DOHH2 (cell line): ENCODE measurements around the gene ITGA4.

Experiments used
- H3F3A ChIP-seq: fragments of 200-600 bp; sonication (generic), shearing (Covaris generic); 2 replicates; pipeline ENCODE4 v1.6.0; 2016; ENCODE audit warnings: antibody characterized with exemption, mild to moderate bottlenecking; ENCODE audit not compliant: control insufficient read depth, insufficient read depth
- H3K27ac ChIP-seq: fragments of 200-600 bp; sonication (generic); 2 replicates; pipeline ENCODE4 v1.5.1; 2014; ENCODE audit warnings: low read depth, mild to moderate bottlenecking, low read length, moderate library complexity
- H3K27me3 ChIP-seq: fragments of 200-600 bp; sonication (generic); 2 replicates; pipeline ENCODE4 v1.6.1; 2014; ENCODE audit warnings: mild to moderate bottlenecking, low read length, mixed read lengths; ENCODE audit not compliant: control insufficient read depth
- H3K36me3 ChIP-seq: fragments of 200-600 bp; sonication (generic); 2 replicates; pipeline ENCODE4 v1.6.1; 2014; ENCODE audit warnings: mild to moderate bottlenecking, low read length, moderate library complexity, mixed read lengths; ENCODE audit not compliant: control insufficient read depth
- H3K4me1 ChIP-seq: fragments of 200-600 bp; sonication (generic); 2 replicates; pipeline ENCODE4 v1.6.1; 2014; ENCODE audit warnings: mild to moderate bottlenecking, low read length, mixed read lengths; ENCODE audit not compliant: control insufficient read depth
- H3K4me2 ChIP-seq: fragments of 200-600 bp; sonication (generic); 2 replicates; pipeline ENCODE4 v1.6.0; 2014; ENCODE audit warnings: mild to moderate bottlenecking, low read length, moderate library complexity
- H3K4me3 ChIP-seq: fragments of 200-600 bp; sonication (generic); 2 replicates; pipeline ENCODE4 v1.5.1; 2014; ENCODE audit warnings: mild to moderate bottlenecking, low read length, mixed read lengths
- H3K79me2 ChIP-seq: fragments of 200-600 bp; sonication (generic); 2 replicates; pipeline ENCODE4 v1.6.1; 2014; ENCODE audit warnings: mild to moderate bottlenecking, low read length, mixed read lengths; ENCODE audit not compliant: control insufficient read depth
- H3K9me2 ChIP-seq: fragments of 200-600 bp; sonication (generic); replicated peaks from 2 replicates; pipeline ENCODE4 v1.6.1; 2014; ENCODE audit warnings: mild to moderate bottlenecking, low read length, mixed read lengths; ENCODE audit not compliant: control insufficient read depth
- H3K9me3 ChIP-seq: fragments of 200-600 bp; sonication (generic); 2 replicates; pipeline ENCODE4 v1.6.1; 2014; ENCODE audit warnings: antibody characterized with exemption, low read length, mixed read lengths; ENCODE audit not compliant: control insufficient read depth, insufficient read depth
- H4K20me1 ChIP-seq: fragments of 200-600 bp; sonication (generic); 2 replicates; pipeline ENCODE4 v1.6.0; 2014; ENCODE audit warnings: low read depth, mild to moderate bottlenecking, antibody characterized with exemption, low read length, moderate library complexity; ENCODE audit not compliant: control insufficient read depth, insufficient read depth
- EZH2phosphoT487 ChIP-seq: fragments of 200-600 bp; sonication (generic); IDR thresholded peaks from 2 replicates; pipeline ENCODE4 v1.6.1; 2017; ENCODE audit warnings: borderline replicate concordance, mild to moderate bottlenecking, antibody characterized with exemption, low read length, moderate library complexity, mixed read lengths
- TF ChIP-seq, protein P1 (sequence below): fragments of 200-600 bp; sonication (generic); IDR thresholded peaks from one replicate; pipeline ENCODE4 v1.5.1; 2014; ENCODE audit warnings: antibody characterized with exemption, mild to moderate bottlenecking, low read depth, low read length; ENCODE audit not compliant: poor library complexity, severe bottlenecking

The ITGA4 gene

DNA sequence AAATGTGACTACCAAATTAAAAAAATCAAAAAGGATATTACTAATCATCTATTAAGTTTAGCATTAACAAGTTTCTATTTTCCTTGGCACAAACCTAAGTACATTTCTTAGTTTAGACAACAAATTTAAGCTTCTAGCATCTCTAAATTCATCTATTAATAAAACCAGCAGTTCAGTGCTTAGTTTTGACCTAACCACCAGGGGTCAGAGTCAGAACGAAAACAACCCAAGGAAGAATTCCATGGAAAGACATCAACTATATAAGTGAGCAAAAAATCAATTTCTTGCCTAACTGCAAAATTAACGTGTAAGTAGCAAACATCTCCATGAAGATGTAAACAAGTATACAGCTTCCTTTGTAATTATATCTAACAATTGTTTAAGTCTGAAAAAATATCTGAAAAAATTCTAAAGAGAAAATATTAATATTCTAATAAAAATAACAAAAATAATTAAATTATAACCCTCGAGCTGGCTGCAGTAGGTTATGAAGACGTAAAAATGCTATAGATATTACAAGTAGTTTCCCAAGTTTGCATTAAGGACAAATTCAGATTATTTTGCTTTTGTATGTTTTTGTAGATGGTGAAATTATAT lies 116.1 kb downstream of the ITGA4 start:
- H3F3A ChIP-seq, result no peaks in the 10 kb centered on the region
- TF ChIP-seq, protein P1, sequence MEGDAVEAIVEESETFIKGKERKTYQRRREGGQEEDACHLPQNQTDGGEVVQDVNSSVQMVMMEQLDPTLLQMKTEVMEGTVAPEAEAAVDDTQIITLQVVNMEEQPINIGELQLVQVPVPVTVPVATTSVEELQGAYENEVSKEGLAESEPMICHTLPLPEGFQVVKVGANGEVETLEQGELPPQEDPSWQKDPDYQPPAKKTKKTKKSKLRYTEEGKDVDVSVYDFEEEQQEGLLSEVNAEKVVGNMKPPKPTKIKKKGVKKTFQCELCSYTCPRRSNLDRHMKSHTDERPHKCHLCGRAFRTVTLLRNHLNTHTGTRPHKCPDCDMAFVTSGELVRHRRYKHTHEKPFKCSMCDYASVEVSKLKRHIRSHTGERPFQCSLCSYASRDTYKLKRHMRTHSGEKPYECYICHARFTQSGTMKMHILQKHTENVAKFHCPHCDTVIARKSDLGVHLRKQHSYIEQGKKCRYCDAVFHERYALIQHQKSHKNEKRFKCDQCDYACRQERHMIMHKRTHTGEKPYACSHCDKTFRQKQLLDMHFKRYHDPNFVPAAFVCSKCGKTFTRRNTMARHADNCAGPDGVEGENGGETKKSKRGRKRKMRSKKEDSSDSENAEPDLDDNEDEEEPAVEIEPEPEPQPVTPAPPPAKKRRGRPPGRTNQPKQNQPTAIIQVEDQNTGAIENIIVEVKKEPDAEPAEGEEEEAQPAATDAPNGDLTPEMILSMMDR, result peak; percentile 42
- no peak for TF ChIP-seq EZH2phosphoT487
- no peaks in the 10 kb centered on the region for H3K4me1 ChIP-seq

DNA sequence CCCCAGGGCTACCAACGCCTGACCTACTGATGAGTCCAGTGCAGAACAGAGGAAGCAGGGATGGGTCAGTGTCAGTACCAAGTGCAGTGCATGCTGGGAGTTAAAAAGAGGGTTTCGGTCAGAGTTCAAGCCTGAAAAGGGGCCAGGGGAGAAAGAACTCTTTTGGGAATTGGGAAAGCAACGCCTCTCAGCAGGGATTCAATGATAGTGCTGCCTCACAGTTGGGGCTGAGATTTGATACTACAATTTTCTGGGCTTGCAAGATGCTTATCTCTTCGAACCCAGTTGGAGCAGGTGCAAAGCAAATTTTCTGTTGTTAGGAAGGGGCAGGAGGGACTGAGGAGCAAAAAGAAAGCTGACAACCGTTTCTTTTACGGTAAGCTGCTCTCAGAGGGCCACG lies 117.1 kb downstream of the ITGA4 start:
- no peak for TF ChIP-seq EZH2phosphoT487
- TF ChIP-seq, protein P1, result no peak
- no peaks in the 10 kb centered on the region for H3K36me3 ChIP-seq
- H3K27ac ChIP-seq, result no peak overlapping the region
- H3K79me2 ChIP-seq, result no peaks in the 10 kb centered on the region
- H3F3A ChIP-seq, result no peaks in the 10 kb centered on the region
- no peaks in the 10 kb centered on the region for H3K9me2 ChIP-seq
- H3K4me3 ChIP-seq, result no peak overlapping the region
- no peaks in the 10 kb centered on the region for H3K4me1 ChIP-seq
- H3K4me2 ChIP-seq, result no peak overlapping the region
- no peaks in the 10 kb centered on the region for H3K9me3 ChIP-seq
- H3K27me3 ChIP-seq, result no peaks in the 10 kb centered on the region
- H4K20me1 ChIP-seq, result no peaks in the 10 kb centered on the region

More for the DNA sequence above, 116.1 kb downstream of the ITGA4 start:
- H3K27ac ChIP-seq, result no peak overlapping the region
- H3K4me3 ChIP-seq, result no peak overlapping the region
- no peak overlapping the region for H3K4me2 ChIP-seq
- H3K36me3 ChIP-seq, result no peaks in the 10 kb centered on the region
- H3K27me3 ChIP-seq, result no peaks in the 10 kb centered on the region
- H4K20me1 ChIP-seq, result no peaks in the 10 kb centered on the region
- no peaks in the 10 kb centered on the region for H3K79me2 ChIP-seq
- no peaks in the 10 kb centered on the region for H3K9me2 ChIP-seq
- no peaks in the 10 kb centered on the region for H3K9me3 ChIP-seq

DNA sequence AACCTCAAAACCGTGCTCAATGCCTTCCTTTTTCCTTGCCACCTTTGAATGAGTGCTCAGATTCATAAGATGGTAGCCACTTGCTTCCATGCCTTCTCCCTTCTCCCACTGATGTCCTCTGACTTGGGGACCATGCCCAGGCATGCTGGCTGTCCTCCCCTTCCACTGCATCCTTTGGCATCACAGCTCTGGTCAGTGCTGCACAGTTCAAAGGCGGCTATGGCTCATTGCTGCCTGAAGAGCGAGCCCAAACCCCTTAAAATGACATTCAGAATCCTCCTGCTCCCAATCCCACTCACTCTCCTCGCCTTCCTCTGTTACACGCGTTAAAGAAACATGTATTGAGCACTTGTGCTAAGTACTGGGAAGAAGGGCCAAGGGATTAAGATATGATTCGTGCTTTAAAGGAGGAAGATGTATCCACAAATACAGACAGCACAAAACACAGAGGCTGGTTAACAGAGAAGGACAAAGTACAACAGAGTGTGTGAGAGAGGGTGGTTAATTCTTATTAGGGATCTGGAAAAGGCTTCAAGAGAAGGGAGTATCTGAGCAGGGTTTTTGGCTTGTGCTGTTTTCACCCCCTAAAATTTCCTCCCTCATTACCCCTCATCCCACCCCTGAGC lies 118.0 kb downstream of the ITGA4 start:
- no peaks in the 10 kb centered on the region for H3K36me3 ChIP-seq
- no peak overlapping the region for H3K4me2 ChIP-seq
- no peaks in the 10 kb centered on the region for H3K9me2 ChIP-seq
- no peak overlapping the region for H3K4me3 ChIP-seq
- TF ChIP-seq EZH2phosphoT487, result no peak
- TF ChIP-seq, protein P1, result no peak
- H3K4me1 ChIP-seq, result no peaks in the 10 kb centered on the region
- H3F3A ChIP-seq, result no peaks in the 10 kb centered on the region
- H4K20me1 ChIP-seq, result no peaks in the 10 kb centered on the region
- no peaks in the 10 kb centered on the region for H3K9me3 ChIP-seq
- no peaks in the 10 kb centered on the region for H3K79me2 ChIP-seq
- H3K27me3 ChIP-seq, result no peaks in the 10 kb centered on the region
- no peak overlapping the region for H3K27ac ChIP-seq
